ENCODE measurements around the gene NUP43.

GRCh38 chr6:149691201-149691600, 55.1 kb downstream of the NUP43 start:
- TF ChIP-seq CTCF (IDR thresholded peaks at IDR 0.05; ENCODE audit: insufficient read depth, low read depth, low read length) (no peak), EZH2 (IDR thresholded peaks at IDR 0.05; ENCODE audit: insufficient read depth, low read length) (no peak)

Measured in astrocyte (in vitro differentiated cells and primary cell).